ENCODE data around the gene SORCS1.

SORCS1 gene

DNA sequence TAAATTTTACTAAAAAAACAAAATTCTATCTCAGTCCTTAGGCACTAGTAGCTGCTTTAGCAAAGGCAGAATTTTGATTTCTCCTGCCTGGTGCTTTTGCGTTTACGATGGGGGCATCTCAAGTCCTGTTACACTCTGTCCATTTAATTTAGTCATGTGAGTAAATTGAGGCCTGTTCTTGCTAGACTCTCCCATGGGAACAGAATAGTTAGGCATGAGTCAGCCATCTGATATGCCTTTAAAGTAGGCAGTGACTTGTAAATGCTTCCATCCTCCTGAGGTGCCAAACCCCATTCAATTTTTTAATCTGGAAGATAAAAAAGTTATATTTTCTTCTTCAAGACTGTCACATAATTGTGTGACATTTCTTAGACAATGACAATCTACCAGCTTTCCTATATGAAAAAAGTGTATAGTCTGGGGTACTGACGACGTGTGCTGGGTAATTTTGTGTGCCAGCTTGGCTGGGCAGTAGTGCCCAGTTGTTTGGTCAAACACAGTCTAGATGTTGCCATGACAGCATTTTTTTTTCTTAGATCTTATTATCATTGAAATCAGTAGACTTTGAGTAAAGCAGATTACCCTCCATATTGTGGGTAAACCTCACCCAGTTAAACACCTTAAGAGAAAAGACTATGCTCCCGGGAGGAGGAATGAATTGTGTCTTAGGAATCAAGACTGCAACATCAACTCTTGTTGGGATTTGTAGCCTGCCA is 603.4 kb downstream of the SORCS1 start:
- H3K4me2 ChIP-seq (ENCODE audit: low read depth, low read length) = no peak overlapping the region
- no peaks in the 10 kb centered on the region for H3K79me2 ChIP-seq (ENCODE audit: low read length)
- H3K9ac ChIP-seq (ENCODE audit: low read length) = no peak overlapping the region
- H3K9me3 ChIP-seq (replicated peaks; ENCODE audit: insufficient read depth, low read length) = no peaks in the 10 kb centered on the region
- no peaks in the 10 kb centered on the region for H4K20me1 ChIP-seq (ENCODE audit: insufficient read depth, low read length)
- no peak for TF ChIP-seq EZH2phosphoT487 (IDR thresholded peaks at IDR 0.05; ENCODE audit: low read length)
- no peak for TF ChIP-seq EZH2 (optimal IDR thresholded peaks at IDR 0.05; ENCODE audit: low read depth, low read length)
- TF ChIP-seq, protein P1, sequence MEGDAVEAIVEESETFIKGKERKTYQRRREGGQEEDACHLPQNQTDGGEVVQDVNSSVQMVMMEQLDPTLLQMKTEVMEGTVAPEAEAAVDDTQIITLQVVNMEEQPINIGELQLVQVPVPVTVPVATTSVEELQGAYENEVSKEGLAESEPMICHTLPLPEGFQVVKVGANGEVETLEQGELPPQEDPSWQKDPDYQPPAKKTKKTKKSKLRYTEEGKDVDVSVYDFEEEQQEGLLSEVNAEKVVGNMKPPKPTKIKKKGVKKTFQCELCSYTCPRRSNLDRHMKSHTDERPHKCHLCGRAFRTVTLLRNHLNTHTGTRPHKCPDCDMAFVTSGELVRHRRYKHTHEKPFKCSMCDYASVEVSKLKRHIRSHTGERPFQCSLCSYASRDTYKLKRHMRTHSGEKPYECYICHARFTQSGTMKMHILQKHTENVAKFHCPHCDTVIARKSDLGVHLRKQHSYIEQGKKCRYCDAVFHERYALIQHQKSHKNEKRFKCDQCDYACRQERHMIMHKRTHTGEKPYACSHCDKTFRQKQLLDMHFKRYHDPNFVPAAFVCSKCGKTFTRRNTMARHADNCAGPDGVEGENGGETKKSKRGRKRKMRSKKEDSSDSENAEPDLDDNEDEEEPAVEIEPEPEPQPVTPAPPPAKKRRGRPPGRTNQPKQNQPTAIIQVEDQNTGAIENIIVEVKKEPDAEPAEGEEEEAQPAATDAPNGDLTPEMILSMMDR (IDR thresholded peaks at IDR 0.05; ENCODE audit: low read length) = no peak
- no peaks in the 10 kb centered on the region for H3K4me1 ChIP-seq (ENCODE audit: low read length)
- no peak overlapping the region for H3K27ac ChIP-seq (ENCODE audit: low read length)
- no peak for DNase-seq
- H3F3A ChIP-seq (ENCODE audit: insufficient read depth, low read length) = no peaks in the 10 kb centered on the region
- H3K36me3 ChIP-seq (replicated peaks; ENCODE audit: insufficient read depth, low read length) = no peaks in the 10 kb centered on the region
- no peaks in the 10 kb centered on the region for H3K27me3 ChIP-seq (replicated peaks; ENCODE audit: insufficient read depth, low read length)
- H3K9me2 ChIP-seq (replicated peaks; ENCODE audit: insufficient read depth, low read length) = no peaks in the 10 kb centered on the region
- no peak overlapping the region for H3K4me3 ChIP-seq (ENCODE audit: low read length)
- H2AFZ ChIP-seq (ENCODE audit: low read length) = no peak overlapping the region

DNA sequence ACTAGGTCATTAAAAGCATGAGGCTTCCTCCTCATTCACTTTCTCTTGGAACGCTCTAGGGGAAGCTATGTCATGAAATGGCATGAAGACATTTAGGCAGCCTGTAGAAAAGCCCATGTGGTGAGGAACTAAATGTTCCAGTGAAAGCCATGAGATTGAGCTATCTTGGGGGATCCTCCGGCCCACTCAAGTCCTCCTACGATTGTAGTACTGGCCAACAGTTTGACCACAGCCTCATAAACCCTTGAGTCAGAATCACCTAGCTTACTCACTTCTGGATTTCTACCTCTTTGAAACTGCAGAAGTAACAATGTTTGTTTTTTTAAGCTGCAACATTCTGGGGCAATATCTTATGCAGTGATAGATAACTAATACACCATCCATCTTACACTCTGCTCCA is 605.1 kb downstream of the SORCS1 start:
- no peaks in the 10 kb centered on the region for H3K36me3 ChIP-seq (replicated peaks; ENCODE audit: insufficient read depth, low read length)
- H3K4me2 ChIP-seq (ENCODE audit: low read depth, low read length) = no peak overlapping the region
- no peaks in the 10 kb centered on the region for H4K20me1 ChIP-seq (ENCODE audit: insufficient read depth, low read length)
- H3K27ac ChIP-seq (ENCODE audit: low read length) = no peak overlapping the region
- no peak overlapping the region for H3K9ac ChIP-seq (ENCODE audit: low read length)
- H3K4me3 ChIP-seq (ENCODE audit: low read length) = no peak overlapping the region
- H3K79me2 ChIP-seq (ENCODE audit: low read length) = no peaks in the 10 kb centered on the region
- no peak for DNase-seq
- no peaks in the 10 kb centered on the region for H3K27me3 ChIP-seq (replicated peaks; ENCODE audit: insufficient read depth, low read length)
- no peaks in the 10 kb centered on the region for H3K9me2 ChIP-seq (replicated peaks; ENCODE audit: insufficient read depth, low read length)
- no peaks in the 10 kb centered on the region for H3K4me1 ChIP-seq (ENCODE audit: low read length)
- TF ChIP-seq EZH2phosphoT487 (IDR thresholded peaks at IDR 0.05; ENCODE audit: low read length) (no peak), EZH2 (optimal IDR thresholded peaks at IDR 0.05; ENCODE audit: low read depth, low read length) (no peak)
- TF ChIP-seq, protein P1 (IDR thresholded peaks at IDR 0.05; ENCODE audit: low read length) = no peak
- no peak overlapping the region for H2AFZ ChIP-seq (ENCODE audit: low read length)
- no peaks in the 10 kb centered on the region for H3K9me3 ChIP-seq (replicated peaks; ENCODE audit: insufficient read depth, low read length)
- no peaks in the 10 kb centered on the region for H3F3A ChIP-seq (ENCODE audit: insufficient read depth, low read length)

DNA sequence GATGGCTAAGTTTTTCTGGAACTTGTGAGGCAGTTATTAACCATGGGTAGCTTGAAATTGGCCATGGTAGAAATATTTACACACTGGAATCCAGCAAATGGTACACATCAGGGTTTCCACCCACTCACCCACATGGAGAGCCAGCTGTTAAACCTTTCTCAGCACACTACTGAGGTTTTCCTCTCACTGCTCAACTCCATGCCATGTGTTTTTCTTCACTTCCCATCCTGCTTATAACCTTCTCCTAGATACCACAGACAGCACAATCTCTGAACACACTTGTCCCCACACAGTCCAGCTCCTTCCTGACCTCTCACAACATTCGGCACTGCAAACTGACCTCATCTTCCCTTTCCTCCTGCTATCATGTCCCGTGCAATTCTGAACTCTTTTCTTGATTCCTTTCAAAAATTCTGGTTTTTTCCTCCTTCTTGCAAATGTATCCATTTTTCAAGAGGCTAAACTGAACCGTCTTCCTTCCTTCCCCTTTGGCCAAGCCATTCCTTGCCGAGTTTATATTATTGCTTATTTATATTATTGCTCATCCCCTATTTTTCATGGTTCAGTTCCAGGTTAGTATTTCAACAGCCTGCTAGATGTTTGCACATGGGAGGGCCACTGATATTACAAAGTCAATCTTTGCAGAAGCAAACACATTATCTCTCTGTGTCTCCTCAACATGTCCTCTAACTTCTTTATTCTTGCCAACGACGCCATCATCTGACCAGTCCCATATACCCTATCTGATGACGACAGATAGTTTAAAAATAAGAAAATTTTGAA is 606.4 kb downstream of the SORCS1 start:
- no peaks in the 10 kb centered on the region for H3K27me3 ChIP-seq (replicated peaks; ENCODE audit: insufficient read depth, low read length)
- no peak overlapping the region for H3K4me3 ChIP-seq (ENCODE audit: low read length)
- no peaks in the 10 kb centered on the region for H3K4me1 ChIP-seq (ENCODE audit: low read length)
- no peak overlapping the region for H3K27ac ChIP-seq (ENCODE audit: low read length)
- H3K36me3 ChIP-seq (replicated peaks; ENCODE audit: insufficient read depth, low read length) = no peaks in the 10 kb centered on the region
- H2AFZ ChIP-seq (ENCODE audit: low read length) = no peak overlapping the region
- H3K79me2 ChIP-seq (ENCODE audit: low read length) = no peaks in the 10 kb centered on the region
- DNase-seq = no peak
- H3K4me2 ChIP-seq (ENCODE audit: low read depth, low read length) = no peak overlapping the region
- H3F3A ChIP-seq (ENCODE audit: insufficient read depth, low read length) = no peaks in the 10 kb centered on the region
- TF ChIP-seq, protein P1 (IDR thresholded peaks at IDR 0.05; ENCODE audit: low read length) = no peak
- TF ChIP-seq EZH2 (optimal IDR thresholded peaks at IDR 0.05; ENCODE audit: low read depth, low read length) (no peak), EZH2phosphoT487 (IDR thresholded peaks at IDR 0.05; ENCODE audit: low read length) (no peak)
- no peaks in the 10 kb centered on the region for H4K20me1 ChIP-seq (ENCODE audit: insufficient read depth, low read length)
- H3K9ac ChIP-seq (ENCODE audit: low read length) = no peak overlapping the region
- H3K9me3 ChIP-seq (replicated peaks; ENCODE audit: insufficient read depth, low read length) = no peaks in the 10 kb centered on the region
- H3K9me2 ChIP-seq (replicated peaks; ENCODE audit: insufficient read depth, low read length) = no peaks in the 10 kb centered on the region
